D721Med (cell line): ENCODE data around the gene BAHD1.

Experiments used
- DNase-seq: peaks from one replicate; pipeline ENCODE4 v3.0.0; 2011; ENCODE audit warnings: low spot score; ENCODE audit not compliant: insufficient read length
- FAIRE-seq: peaks from 2 replicates; lab custom pipeline; 2011; peaks lifted over from hg19 to GRCh38; lab: Jason Lieb, UNC
- TF ChIP-seq, protein P1 (sequence below): IDR thresholded peaks from 2 replicates; pipeline ENCODE4 v1.5.1; 2012; ENCODE audit warnings: mild to moderate bottlenecking, control low read depth; ENCODE audit not compliant: insufficient read depth; ENCODE audit errors: missing control alignments

The BAHD1 gene

DNA sequence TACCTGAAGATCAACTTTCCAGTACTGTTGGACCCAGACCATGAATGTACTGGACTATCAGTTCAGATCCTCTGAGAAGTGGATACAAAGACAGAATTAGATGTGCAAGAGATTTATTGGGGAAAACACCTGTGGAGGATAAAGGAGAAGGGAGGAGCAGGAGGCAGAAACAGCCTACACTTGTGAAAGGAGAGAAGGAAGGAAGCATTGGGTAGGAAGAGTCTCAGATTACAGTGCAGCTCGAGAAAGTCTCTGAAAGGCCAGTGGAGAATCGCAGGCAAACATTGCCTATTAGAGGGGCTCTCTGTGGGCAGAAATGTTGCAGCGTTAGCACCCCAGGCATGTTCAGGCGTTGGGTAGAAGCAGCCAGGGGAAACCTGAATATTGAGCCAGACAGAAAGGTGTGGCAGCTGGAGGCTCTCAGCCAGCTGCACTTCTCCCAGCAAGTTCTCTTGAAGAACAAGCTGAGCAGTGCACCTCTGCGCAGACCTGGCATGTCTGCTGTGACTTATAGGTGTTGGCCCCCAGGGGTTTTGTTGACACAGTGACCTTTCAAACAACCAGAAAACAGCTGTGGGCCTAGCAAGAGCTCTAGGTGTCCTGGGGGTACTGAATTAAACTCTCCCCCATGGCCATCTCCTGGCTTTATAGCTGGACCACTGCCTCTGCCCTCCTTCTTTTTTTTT, 37.0 kb downstream of the BAHD1 start:
- FAIRE-seq (no peak), DNase-seq (no peak)
- TF ChIP-seq, protein P1, sequence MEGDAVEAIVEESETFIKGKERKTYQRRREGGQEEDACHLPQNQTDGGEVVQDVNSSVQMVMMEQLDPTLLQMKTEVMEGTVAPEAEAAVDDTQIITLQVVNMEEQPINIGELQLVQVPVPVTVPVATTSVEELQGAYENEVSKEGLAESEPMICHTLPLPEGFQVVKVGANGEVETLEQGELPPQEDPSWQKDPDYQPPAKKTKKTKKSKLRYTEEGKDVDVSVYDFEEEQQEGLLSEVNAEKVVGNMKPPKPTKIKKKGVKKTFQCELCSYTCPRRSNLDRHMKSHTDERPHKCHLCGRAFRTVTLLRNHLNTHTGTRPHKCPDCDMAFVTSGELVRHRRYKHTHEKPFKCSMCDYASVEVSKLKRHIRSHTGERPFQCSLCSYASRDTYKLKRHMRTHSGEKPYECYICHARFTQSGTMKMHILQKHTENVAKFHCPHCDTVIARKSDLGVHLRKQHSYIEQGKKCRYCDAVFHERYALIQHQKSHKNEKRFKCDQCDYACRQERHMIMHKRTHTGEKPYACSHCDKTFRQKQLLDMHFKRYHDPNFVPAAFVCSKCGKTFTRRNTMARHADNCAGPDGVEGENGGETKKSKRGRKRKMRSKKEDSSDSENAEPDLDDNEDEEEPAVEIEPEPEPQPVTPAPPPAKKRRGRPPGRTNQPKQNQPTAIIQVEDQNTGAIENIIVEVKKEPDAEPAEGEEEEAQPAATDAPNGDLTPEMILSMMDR = no peak

DNA sequence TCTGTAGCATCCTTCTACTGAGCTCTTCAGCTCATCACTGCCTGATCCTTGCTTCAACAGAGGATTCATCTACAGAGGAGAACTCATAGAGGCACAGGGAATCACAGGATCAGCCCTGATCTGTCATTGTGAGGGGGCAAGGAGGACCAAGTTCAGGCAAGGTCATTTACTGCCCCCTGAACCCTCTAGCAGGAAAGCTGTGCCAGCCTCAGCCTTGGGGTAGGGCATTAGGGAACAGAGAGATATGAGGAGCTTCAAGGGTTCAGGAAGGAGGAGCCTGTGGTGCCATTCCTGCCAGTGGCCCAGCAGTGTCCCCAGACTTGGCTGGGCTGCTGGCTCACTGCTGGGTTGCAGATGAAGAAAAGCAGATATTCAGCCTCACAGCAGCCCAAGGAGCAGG, 38.3 kb downstream of the BAHD1 start:
- no peak for FAIRE-seq
- DNase-seq = no peak
- TF ChIP-seq, protein P1 = no peak

DNA sequence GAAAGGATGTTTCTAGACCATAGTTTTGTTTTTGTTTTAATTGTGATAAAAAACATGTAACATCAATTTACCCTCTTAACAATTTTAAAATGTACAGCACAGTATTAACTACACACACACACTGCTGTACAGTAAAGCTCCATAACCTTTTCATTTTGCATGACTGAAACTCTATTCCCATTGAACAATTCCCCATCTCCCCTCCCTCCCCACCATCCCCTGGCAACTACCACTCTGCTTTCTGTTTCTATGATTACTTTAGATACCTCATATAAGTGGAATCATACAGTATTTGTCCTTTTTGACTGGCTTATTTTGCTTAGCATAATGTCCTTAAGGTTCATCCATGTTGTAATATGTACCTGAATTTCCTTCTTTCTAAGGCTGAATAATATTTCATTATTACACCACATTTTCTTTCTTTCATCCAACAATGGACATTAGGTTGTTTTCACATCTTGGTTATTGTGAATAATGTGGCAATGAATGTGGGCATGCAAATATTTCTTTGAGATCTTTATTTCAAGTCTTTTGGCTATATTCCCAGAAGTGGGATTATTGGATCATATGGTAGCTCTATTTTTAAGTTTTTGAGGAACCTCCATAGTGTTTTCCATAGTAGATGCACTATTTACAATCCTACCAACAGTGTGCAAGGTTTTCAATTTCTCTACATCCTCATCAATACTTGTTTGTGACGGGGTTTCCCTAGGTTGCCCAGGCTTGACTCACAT, 40.8 kb downstream of the BAHD1 start:
- TF ChIP-seq, protein P1 = no peak
- no peak for FAIRE-seq
- DNase-seq = no peak

DNA sequence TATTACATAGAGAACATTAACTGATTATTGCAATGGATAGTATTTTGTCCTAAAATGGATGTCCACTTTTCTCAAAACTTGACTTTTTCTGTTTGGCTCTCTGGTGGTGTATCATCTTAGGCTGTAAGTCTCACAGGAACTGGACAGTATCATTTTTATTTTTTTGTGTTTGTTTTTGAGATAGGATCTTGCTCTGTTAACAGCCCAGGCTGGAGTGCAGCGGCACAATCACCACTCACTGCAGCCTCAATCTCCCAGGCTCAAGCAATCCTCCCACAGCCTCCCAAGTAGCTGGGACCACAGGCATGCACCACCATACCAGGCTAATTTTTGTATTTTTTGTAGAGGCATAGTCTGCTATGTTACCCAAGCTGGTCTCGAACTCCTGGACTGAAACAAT, 43.2 kb downstream of the BAHD1 start:
- TF ChIP-seq, protein P1 = no peak
- FAIRE-seq (no peak), DNase-seq (no peak)

DNA sequence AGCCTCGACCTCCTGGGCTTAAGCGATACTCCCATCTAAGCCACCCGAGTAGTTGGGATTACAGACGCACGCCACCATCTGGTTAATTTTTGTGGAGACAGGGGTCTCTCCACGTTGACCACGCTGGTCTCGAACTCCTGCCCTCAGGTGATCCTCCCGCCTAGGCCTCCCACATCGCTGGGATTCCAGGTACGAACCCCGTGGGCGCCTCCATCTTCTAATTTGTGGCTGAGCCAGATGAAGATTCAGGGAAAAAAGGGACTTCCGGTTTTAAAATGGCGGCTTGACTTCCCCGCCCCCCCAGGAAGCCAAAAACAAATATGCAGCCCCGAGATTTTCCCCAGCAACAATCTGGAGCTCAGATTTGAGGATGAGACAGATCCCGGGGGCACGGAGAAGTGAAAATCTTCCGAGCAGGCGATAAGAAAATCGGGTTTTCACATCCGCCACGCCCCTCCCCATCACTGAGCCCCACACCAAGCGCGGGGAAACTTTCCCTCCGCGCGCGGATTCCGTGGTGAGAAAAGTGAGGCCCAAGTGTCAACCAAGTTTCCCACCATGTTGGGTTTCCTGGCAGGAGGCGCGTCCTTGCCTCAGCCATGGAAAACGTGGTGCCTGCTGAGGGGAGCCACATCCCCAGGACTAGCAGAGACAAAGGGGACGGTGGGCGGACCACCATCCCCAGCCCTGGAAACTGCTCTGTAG, 45.5 kb downstream of the BAHD1 start:
- DNase-seq (no peak), FAIRE-seq (no peak)
- TF ChIP-seq, protein P1 = no peak

DNA sequence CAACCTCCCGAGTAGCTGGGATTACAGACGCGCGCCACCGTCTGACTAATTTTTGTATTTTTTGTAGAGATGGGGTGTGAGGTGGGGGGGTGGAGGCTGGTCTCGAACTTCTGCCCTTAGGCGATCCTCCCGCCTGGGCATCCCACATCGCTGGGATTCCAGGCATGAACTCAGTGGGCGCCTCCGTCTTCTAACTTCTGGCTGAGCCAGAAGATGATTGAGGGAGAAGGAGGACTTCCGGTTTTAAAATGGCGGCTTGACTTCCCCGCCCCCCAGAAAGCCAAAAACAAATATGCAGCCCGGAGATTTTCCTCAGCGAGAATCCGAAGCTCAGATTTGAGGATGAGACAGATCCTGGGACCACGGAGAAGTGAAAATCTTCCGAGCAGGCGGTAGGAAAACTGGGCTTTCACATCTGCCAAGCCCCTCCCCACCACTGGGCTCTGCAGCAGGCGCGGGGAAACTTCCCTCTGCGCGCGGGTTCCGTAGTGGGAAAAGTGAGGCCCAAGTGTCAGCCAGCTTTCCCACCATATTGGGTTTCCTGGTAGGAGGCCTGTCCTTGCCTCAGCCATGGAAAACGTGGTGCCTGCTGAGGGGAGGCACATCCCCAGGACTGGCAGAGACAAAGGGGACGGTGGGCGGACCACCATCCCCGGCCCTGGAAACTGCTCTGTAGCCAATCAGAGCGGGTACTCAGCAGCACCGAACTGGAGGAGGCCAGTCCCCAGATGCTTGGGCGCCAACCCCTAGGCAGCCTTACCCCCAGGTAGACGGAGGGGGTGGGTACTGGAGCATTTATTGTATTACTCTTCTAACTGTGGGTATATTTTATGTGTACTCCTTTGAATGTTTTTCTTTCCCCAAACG, 47.3 kb downstream of the BAHD1 start:
- DNase-seq (no peak), FAIRE-seq (no peak)
- TF ChIP-seq, protein P1 = no peak
